ENCODE measurements around the gene MSRB1.
A peak's percentile ranks its signal among the peaks of the same experiment; 100 is the strongest.

Gene MSRB1

GRCh38 chr16:1906846-1907165 lies 36.2 kb downstream of the MSRB1 start:
- H3K36me3 ChIP-seq = no peaks in the 10 kb centered on the region
- DNase-seq = no peak
- H3K27me3 ChIP-seq = no peaks in the 10 kb centered on the region
- no peak overlapping the region for H3K4me3 ChIP-seq (ENCODE audit: low read depth, low read length)
- TF ChIP-seq CTCF (IDR thresholded peaks at IDR 0.05; ENCODE audit: low read depth, low read length) = no peak
- H3K4me1 ChIP-seq = peaks cover 5% of the 10 kb centered on the region; the same call in 1 of the 2 replicates
- H3K9me3 ChIP-seq = no peaks in the 10 kb centered on the region

DNA sequence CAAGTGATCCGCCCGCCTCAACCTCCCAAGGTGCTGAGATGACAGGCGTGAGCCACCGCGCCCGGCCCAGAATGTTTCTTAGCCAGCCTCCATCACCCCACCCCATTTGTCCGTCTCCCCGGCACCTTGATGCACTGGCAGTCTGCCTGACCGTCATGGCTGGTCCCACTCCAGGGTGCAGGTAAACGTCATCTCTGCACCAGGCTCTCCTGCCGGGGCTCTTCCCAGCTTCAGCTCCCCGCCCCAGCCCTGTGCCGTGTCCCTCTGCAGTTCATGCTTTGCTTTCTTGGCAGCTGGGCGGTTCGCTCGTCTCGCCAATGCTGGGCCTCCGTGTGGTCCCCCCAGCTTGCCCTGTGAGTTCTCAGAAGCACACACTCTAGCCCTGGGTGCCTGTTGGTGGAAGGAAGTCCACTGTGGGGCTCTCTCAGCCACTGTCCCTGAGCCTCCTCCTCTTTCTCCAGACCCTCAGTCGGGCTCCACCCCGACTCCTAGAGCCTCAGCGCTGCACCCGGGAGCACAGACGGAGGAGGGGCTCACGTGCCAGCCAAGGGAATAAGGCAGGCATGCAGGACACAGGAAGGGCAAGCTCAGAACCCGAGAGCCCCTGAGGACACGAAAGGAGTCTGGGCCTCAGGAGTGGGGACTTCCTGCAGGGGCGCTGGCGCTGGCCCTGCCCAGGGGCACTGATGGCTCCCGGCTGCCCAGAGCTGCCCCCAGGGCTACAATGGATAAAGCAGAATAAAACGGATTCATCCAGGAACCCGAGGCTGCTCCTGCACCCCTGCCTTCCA lies 36.7 kb downstream of the MSRB1 start:
- peaks cover 5% of the 10 kb centered on the region; the same call in 1 of the 2 replicates for H3K4me1 ChIP-seq
- TF ChIP-seq CTCF (IDR thresholded peaks at IDR 0.05; ENCODE audit: low read depth, low read length) = no peak
- no peaks in the 10 kb centered on the region for H3K27me3 ChIP-seq
- no peaks in the 10 kb centered on the region for H3K9me3 ChIP-seq
- DNase-seq = peak; percentile 8
- H3K36me3 ChIP-seq = no peaks in the 10 kb centered on the region
- H3K4me3 ChIP-seq (ENCODE audit: low read depth, low read length) = no peak overlapping the region

- H3K27me3 ChIP-seq = no peaks in the 10 kb centered on the region
- H3K4me3 ChIP-seq (ENCODE audit: low read depth, low read length) = no peak overlapping the region
- DNase-seq = peak; percentile 14
- H3K36me3 ChIP-seq = no peaks in the 10 kb centered on the region
- no peaks in the 10 kb centered on the region for H3K4me1 ChIP-seq
- no peak for TF ChIP-seq CTCF (IDR thresholded peaks at IDR 0.05; ENCODE audit: low read depth, low read length)
- no peaks in the 10 kb centered on the region for H3K9me3 ChIP-seq
Observed at GRCh38 chr16:1903845-1904840, 38.9 kb downstream of the MSRB1 start.

- no peaks in the 10 kb centered on the region for H3K9me3 ChIP-seq
- no peaks in the 10 kb centered on the region for H3K36me3 ChIP-seq
- no peak for TF ChIP-seq CTCF (IDR thresholded peaks at IDR 0.05; ENCODE audit: low read depth, low read length)
- no peaks in the 10 kb centered on the region for H3K27me3 ChIP-seq
- no peaks in the 10 kb centered on the region for H3K4me1 ChIP-seq
- DNase-seq = no peak
- H3K4me3 ChIP-seq (ENCODE audit: low read depth, low read length) = no peak overlapping the region
Observed at GRCh38 chr16:1903220-1903574, 39.8 kb downstream of the MSRB1 start.

DNA sequence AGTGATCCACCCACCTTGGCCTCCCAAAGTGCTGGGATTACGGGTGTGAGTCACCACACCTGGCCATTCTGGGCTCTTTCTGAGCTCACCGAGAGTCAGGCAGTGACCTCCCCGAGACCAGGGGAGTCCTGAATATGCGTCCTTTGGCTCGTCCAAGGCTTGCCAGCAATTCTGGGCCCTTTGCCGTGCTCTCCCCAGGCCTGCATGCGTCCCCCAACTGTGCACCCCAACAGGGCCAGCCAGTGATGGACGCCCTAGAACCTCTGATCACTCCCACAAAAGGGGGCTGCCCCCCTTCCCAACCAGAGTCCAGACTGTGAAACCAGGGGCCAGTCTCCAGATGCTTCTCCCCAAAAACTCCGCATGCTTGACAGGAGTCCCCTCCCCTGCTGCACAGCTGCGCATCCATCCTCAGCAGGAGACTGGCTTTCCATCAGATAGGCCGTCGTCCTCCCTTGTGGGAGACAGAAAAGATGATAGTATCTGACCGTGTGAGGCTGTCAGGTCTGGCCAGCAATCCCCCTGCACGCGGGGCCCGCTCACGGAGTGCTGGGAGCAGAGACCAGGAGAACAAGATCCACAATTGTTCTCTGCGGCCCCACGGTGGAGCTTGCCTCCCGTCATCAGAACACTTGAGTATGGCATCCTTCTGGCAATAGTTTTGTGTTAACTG lies 40.3 kb downstream of the MSRB1 start:
- Histone ChIP-seq H3K4me3 (ENCODE audit: low read depth, low read length) (no peak overlapping the region), H3K36me3 (no peaks in the 10 kb centered on the region), H3K27me3 (no peaks in the 10 kb centered on the region), H3K4me1 (no peaks in the 10 kb centered on the region), H3K9me3 (no peaks in the 10 kb centered on the region)
- peak; percentile 19 for DNase-seq
- TF ChIP-seq CTCF (IDR thresholded peaks at IDR 0.05; ENCODE audit: low read depth, low read length) = no peak
